Upper lobe of left lung (tissue), 4 donors: ENCODE results near the gene CACNA2D2.

Source experiments
- EP300 ChIP-seq, 4 donors: sonication (generic); formaldehyde crosslinking; IDR thresholded peaks; one replicate each; pipeline ENCODE4 v1.5.1; 2017; ENCODE audit warnings: antibody characterized with exemption in 4 of 4, control low read depth in 2 of 4
- POLR2A ChIP-seq, 4 donors: fragments of 450-650 bp; IDR thresholded peaks; one replicate each; pipeline ENCODE4 v1.5.1; 2016 to 2017; ENCODE audit warnings: antibody characterized with exemption in 4 of 4, mild to moderate bottlenecking in 2 of 4
- POLR2AphosphoS5 ChIP-seq, 2 donors: sonication (generic); formaldehyde crosslinking; IDR thresholded peaks; one replicate each; pipeline ENCODE4 v1.5.1; 2017; ENCODE audit warnings: antibody characterized with exemption in 2 of 2
- TF ChIP-seq, protein P1 (sequence below), 6 experiments: fragments of 450-650 bp in 4 of 6; fragments of 200-600 bp in 2 of 6; sonication (generic) in 2 of 6; IDR thresholded peaks; one replicate each; pipeline ENCODE4 v1.5.1; 2016 to 2019; ENCODE audit warnings: antibody characterized with exemption in 6 of 6

- TF ChIP-seq, protein P1, sequence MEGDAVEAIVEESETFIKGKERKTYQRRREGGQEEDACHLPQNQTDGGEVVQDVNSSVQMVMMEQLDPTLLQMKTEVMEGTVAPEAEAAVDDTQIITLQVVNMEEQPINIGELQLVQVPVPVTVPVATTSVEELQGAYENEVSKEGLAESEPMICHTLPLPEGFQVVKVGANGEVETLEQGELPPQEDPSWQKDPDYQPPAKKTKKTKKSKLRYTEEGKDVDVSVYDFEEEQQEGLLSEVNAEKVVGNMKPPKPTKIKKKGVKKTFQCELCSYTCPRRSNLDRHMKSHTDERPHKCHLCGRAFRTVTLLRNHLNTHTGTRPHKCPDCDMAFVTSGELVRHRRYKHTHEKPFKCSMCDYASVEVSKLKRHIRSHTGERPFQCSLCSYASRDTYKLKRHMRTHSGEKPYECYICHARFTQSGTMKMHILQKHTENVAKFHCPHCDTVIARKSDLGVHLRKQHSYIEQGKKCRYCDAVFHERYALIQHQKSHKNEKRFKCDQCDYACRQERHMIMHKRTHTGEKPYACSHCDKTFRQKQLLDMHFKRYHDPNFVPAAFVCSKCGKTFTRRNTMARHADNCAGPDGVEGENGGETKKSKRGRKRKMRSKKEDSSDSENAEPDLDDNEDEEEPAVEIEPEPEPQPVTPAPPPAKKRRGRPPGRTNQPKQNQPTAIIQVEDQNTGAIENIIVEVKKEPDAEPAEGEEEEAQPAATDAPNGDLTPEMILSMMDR (IDR thresholded peaks at IDR 0.05) = no peak
- no peak for TF ChIP-seq POLR2A (IDR thresholded peaks at IDR 0.05)
- TF ChIP-seq POLR2AphosphoS5 (IDR thresholded peaks at IDR 0.05) = no peak
- TF ChIP-seq EP300 (IDR thresholded peaks at IDR 0.05) = no peak
These were observed 158.4 kb downstream of the CACNA2D2 start for GRCh38 chr3:50345008-50345407.
